H9 (cell line): ENCODE measurements around the gene TUBA4A. TPM values are rescaled to one million over a fixed set of nuclear protein-coding genes. Genes with fewer than 3 reads are reported as not detected.

ENCODE experiments used
- DNase-seq: peaks from one replicate; pipeline ENCODE4 v3.0.0-alpha.2; 2017
- H2AFZ ChIP-seq: one replicate; pipeline ENCODE4 v1.6.1; 2013; ENCODE audit warnings: mild to moderate bottlenecking, low read length, control low read depth, moderate library complexity
- H2AK5ac ChIP-seq: 2 replicates; pipeline ENCODE4 v1.6.1; 2013; ENCODE audit warnings: low read length, control low read depth, mixed read lengths; ENCODE audit not compliant: insufficient read length
- H2BK120ac ChIP-seq: one replicate; pipeline ENCODE4 v1.6.1; 2013; ENCODE audit warnings: low read depth, mild to moderate bottlenecking, low read length, control low read depth, inconsistent platforms; ENCODE audit not compliant: poor library complexity, severe bottlenecking
- H2BK12ac ChIP-seq: 2 replicates; pipeline ENCODE4 v1.6.1; 2013; ENCODE audit warnings: low read length, control low read depth, mixed read lengths, low read depth; ENCODE audit not compliant: insufficient read length
- H2BK15ac ChIP-seq: 2 replicates; pipeline ENCODE4 v1.6.1; 2013; ENCODE audit warnings: low read depth, low read length, control low read depth
- H2BK20ac ChIP-seq: one replicate; pipeline ENCODE4 v1.6.1; 2013; ENCODE audit warnings: low read depth, mild to moderate bottlenecking, low read length, control low read depth, inconsistent platforms; ENCODE audit not compliant: poor library complexity, severe bottlenecking
- H2BK5ac ChIP-seq: 2 replicates; pipeline ENCODE4 v1.6.1; 2013; ENCODE audit warnings: low read length, control low read depth, mixed read lengths; ENCODE audit not compliant: insufficient read length
- H3K14ac ChIP-seq: 2 replicates; pipeline ENCODE4 v1.6.1; 2013; ENCODE audit warnings: low read length, control low read depth; ENCODE audit not compliant: insufficient read depth
- H3K18ac ChIP-seq: 2 replicates; pipeline ENCODE4 v1.6.1; 2013; ENCODE audit warnings: low read depth, mild to moderate bottlenecking, mixed read lengths, low read length, control low read depth; ENCODE audit not compliant: insufficient read length
- H3K23ac ChIP-seq: 2 replicates; pipeline ENCODE4 v1.6.1; 2013; ENCODE audit warnings: low read length, control low read depth, mixed read lengths, low read depth; ENCODE audit not compliant: insufficient read length
- H3K23me2 ChIP-seq: 2 replicates; pipeline ENCODE4 v1.6.1; 2013; ENCODE audit warnings: low read depth, mild to moderate bottlenecking, mixed read lengths, low read length, control low read depth; ENCODE audit not compliant: insufficient read length, poor library complexity, severe bottlenecking
- H3K27ac ChIP-seq: 2 replicates; pipeline ENCODE4 v1.5.1; 2013; ENCODE audit warnings: low read length, control low read depth, mixed read lengths, low read depth; ENCODE audit not compliant: insufficient read length
- H3K27me3 ChIP-seq: 2 replicates; pipeline ENCODE4 v1.6.1; 2013; ENCODE audit warnings: low read length, control low read depth, inconsistent platforms; ENCODE audit not compliant: insufficient read depth
- H3K4ac ChIP-seq: 2 replicates; pipeline ENCODE4 v1.6.1; 2013; ENCODE audit warnings: low read depth, mild to moderate bottlenecking, control low read depth, inconsistent platforms, low read length, moderate library complexity
- H3K4me1 ChIP-seq: 2 replicates; pipeline ENCODE4 v1.6.1; 2013; ENCODE audit warnings: low read length, control low read depth, inconsistent platforms; ENCODE audit not compliant: insufficient read depth
- H3K4me2 ChIP-seq: 2 replicates; pipeline ENCODE4 v1.6.1; 2013; ENCODE audit warnings: low read length, control low read depth, mixed read lengths; ENCODE audit not compliant: insufficient read length, insufficient read depth
- H3K56ac ChIP-seq: 2 replicates; pipeline ENCODE4 v1.6.1; 2013; ENCODE audit warnings: low read depth, mild to moderate bottlenecking, mixed read lengths, low read length, control low read depth; ENCODE audit not compliant: insufficient read length
- H3K79me1 ChIP-seq: 2 replicates; pipeline ENCODE4 v1.6.1; 2013; ENCODE audit warnings: low read depth, mild to moderate bottlenecking, moderate library complexity, low read length, control low read depth, inconsistent platforms; ENCODE audit not compliant: insufficient read depth, poor library complexity, severe bottlenecking
- H3K79me2 ChIP-seq: 2 replicates; pipeline ENCODE4 v1.6.1; 2013; ENCODE audit warnings: low read length, control low read depth, inconsistent platforms; ENCODE audit not compliant: insufficient read depth
- H3K9ac ChIP-seq: 2 replicates; pipeline ENCODE4 v1.6.1; 2013; ENCODE audit warnings: low read length, control low read depth, mixed read lengths; ENCODE audit not compliant: insufficient read length; ENCODE audit errors: extremely low read depth
- H3K9me3 ChIP-seq: one replicate; pipeline ENCODE4 v1.6.1; 2013; ENCODE audit warnings: low read depth, low read length, inconsistent platforms; ENCODE audit not compliant: control insufficient read depth
- H3T11ph ChIP-seq: one replicate; pipeline ENCODE4 v1.6.1; 2013; ENCODE audit warnings: mild to moderate bottlenecking, low read length, control low read depth, inconsistent platforms
- H4K20me1 ChIP-seq: one replicate; pipeline ENCODE4 v1.6.1; 2013; ENCODE audit not compliant: control insufficient read depth, insufficient read length, insufficient read depth
- H4K5ac ChIP-seq: 2 replicates; pipeline ENCODE4 v1.6.1; 2013; ENCODE audit warnings: low read depth, mild to moderate bottlenecking, mixed read lengths, low read length, control low read depth; ENCODE audit not compliant: insufficient read length
- H4K8ac ChIP-seq: replicated peaks from 2 replicates; pipeline ENCODE4 v1.6.1; 2013; ENCODE audit warnings: low read length, control low read depth, mixed read lengths, low read depth; ENCODE audit not compliant: insufficient read length
- H4K91ac ChIP-seq: 2 replicates; pipeline ENCODE4 v1.6.1; 2013; ENCODE audit warnings: low read depth, mild to moderate bottlenecking, moderate library complexity, mixed read lengths, low read length, control low read depth; ENCODE audit not compliant: insufficient read length
- H3K27ac Mint-ChIP-seq, 3 experiments: 2 replicates in 2 of 3; 3 replicates in 1 of 3; pipeline ENCODE4 v1.8.0; 2020 to 2021; ENCODE audit warnings: mixed read lengths in 3 of 3, mild to moderate bottlenecking in 1 of 3, moderate library complexity in 1 of 3
- H3K27me3 Mint-ChIP-seq: 2 replicates; pipeline ENCODE4 v1.8.0; 2021; ENCODE audit warnings: low read depth, mild to moderate bottlenecking, moderate library complexity, mixed read lengths
- H3K36me3 Mint-ChIP-seq, 3 experiments: 2 replicates in 2 of 3; 3 replicates in 1 of 3; pipeline ENCODE4 v1.8.0; 2020 to 2021; ENCODE audit warnings: low read depth in 3 of 3, mixed read lengths in 3 of 3; ENCODE audit not compliant: insufficient read depth in 1 of 3
- H3K4me1 Mint-ChIP-seq, 2 experiments: 2 replicates each; pipeline ENCODE4 v1.8.0; 2020; ENCODE audit warnings: mixed read lengths in 2 of 2
- H3K4me3 Mint-ChIP-seq, 2 experiments: 2 replicates in 1 of 2; 3 replicates in 1 of 2; pipeline ENCODE4 v1.8.0; 2020 to 2021; ENCODE audit warnings: mild to moderate bottlenecking in 2 of 2, mixed read lengths in 2 of 2, moderate library complexity in 1 of 2
- H3K9me3 Mint-ChIP-seq, 2 experiments: 2 replicates in 1 of 2; 3 replicates in 1 of 2; pipeline ENCODE4 v1.8.0; 2020; ENCODE audit warnings: mild to moderate bottlenecking in 2 of 2, mixed read lengths in 2 of 2, moderate library complexity in 1 of 2
- WGBS: extraction: QIAGEN DNeasy Blood & Tissue Kit; methylation state at CpG from one replicate; pipeline ENCODE4 v1.1.7; 2013; ENCODE audit warnings: missing lambda C conversion rate, low lambda C conversion rate, mixed read lengths; ENCODE audit not compliant: insufficient read length; ENCODE audit errors: extremely low coverage; 5-methylcytosine and 5-hydroxymethylcytosine counted together
- total RNA-seq: library from RNA; stranded (reverse); gene quantifications from 2 replicates; pipeline ENCODE4 v1.2.1, GENCODE V29; 2021
- TF ChIP-seq, protein P1 (sequence below): fragments of 200-600 bp; sonication (generic); conservative IDR thresholded peaks from 3 replicates; pipeline ENCODE4 v1.8.0; 2021; ENCODE audit warnings: antibody characterized with exemption, mild to moderate bottlenecking

TUBA4A gene
- total RNA-seq, 1 experiment from 2014 or later = 25.5 TPM

DNA sequence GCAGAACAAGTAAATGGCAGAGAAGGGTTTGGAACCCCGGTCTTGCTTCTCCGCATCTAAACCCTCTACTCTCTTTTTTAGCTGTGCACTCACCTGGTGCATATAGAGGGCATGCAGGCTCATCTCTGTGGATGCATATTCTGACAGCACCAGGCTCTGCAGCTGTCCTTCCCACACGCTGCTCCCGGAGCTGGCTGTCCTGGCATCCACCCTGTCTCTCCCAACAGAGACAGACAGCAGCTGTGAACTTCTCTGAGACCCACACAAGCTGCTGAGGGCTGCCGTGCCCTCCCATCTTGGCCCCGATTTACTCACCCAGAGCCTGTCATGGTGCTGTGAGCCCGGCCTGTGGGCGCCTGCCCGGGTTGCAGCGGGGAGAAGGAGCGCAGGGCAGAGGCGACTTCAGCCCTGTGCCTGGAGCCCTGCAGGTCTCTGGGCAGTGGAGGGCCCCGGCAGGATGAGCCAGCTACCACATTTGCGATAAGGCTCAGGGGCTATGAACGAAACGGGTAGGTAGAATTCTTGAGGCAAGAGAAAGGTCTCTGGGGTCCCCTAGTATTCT is 31.7 kb downstream of the TUBA4A start:
- no peak overlapping the region for H3K4me3 Mint-ChIP-seq

More for the DNA sequence above, 31.7 kb downstream of the TUBA4A start:
- H3K79me2 ChIP-seq = no peaks in the 10 kb centered on the region
- no peaks in the 10 kb centered on the region for H3K79me1 ChIP-seq
- DNase-seq = no peak
- H3K27ac Mint-ChIP-seq = no peak overlapping the region
- H3K14ac ChIP-seq = no peak overlapping the region
- no peak overlapping the region for H3K18ac ChIP-seq
- H3K4me2 ChIP-seq = no peak overlapping the region
- no peak overlapping the region for H3K23ac ChIP-seq
- H4K91ac ChIP-seq = no peak overlapping the region
- H4K5ac ChIP-seq = no peak overlapping the region
- peaks cover 13% of the 10 kb centered on the region in 2 experiments for H3K4me1 Mint-ChIP-seq
- H3K9me3 ChIP-seq = no peaks in the 10 kb centered on the region
- peaks cover 31 to 64% (median 63%) of the 10 kb centered on the region in 3 experiments for H3K36me3 Mint-ChIP-seq
- no peak overlapping the region for H2BK120ac ChIP-seq
- peaks cover 3% of the 10 kb centered on the region; the same call in 1 of the 2 replicates for H3K27me3 Mint-ChIP-seq
- H3K27me3 ChIP-seq = no peaks in the 10 kb centered on the region
- no peak overlapping the region for H2BK15ac ChIP-seq
- no peaks in the 10 kb centered on the region for H4K20me1 ChIP-seq
- no peak overlapping the region for H2AK5ac ChIP-seq
- H2AFZ ChIP-seq = no peak overlapping the region
- H3K4me1 ChIP-seq = no peaks in the 10 kb centered on the region
- whole genome bisulfite sequencing = no CpG with 5 or more reads among the region's 16 CpGs
- peaks cover 7% of the 10 kb centered on the region for H3K23me2 ChIP-seq
- H3K9ac ChIP-seq = no peak overlapping the region
- H3K9me3 Mint-ChIP-seq = no peaks in the 10 kb centered on the region
- no peak overlapping the region for H3K4ac ChIP-seq
- H2BK5ac ChIP-seq = no peak overlapping the region
- H3K56ac ChIP-seq = no peak overlapping the region
- no peak overlapping the region for H2BK20ac ChIP-seq
- no peak overlapping the region for H3T11ph ChIP-seq
- TF ChIP-seq, protein P1, sequence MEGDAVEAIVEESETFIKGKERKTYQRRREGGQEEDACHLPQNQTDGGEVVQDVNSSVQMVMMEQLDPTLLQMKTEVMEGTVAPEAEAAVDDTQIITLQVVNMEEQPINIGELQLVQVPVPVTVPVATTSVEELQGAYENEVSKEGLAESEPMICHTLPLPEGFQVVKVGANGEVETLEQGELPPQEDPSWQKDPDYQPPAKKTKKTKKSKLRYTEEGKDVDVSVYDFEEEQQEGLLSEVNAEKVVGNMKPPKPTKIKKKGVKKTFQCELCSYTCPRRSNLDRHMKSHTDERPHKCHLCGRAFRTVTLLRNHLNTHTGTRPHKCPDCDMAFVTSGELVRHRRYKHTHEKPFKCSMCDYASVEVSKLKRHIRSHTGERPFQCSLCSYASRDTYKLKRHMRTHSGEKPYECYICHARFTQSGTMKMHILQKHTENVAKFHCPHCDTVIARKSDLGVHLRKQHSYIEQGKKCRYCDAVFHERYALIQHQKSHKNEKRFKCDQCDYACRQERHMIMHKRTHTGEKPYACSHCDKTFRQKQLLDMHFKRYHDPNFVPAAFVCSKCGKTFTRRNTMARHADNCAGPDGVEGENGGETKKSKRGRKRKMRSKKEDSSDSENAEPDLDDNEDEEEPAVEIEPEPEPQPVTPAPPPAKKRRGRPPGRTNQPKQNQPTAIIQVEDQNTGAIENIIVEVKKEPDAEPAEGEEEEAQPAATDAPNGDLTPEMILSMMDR = no peak
- no peak overlapping the region for H2BK12ac ChIP-seq
- no peak overlapping the region for H3K27ac ChIP-seq
- no peak overlapping the region for H4K8ac ChIP-seq
